Esophagus squamous epithelium (tissue), 4 donors: ENCODE measurements around the gene VPS4A.

Experiments
- CTCF ChIP-seq, 6 experiments: fragments of 450-650 bp in 4 of 6; fragments of 200-600 bp in 2 of 6; sonication (generic) in 2 of 6; IDR thresholded peaks; one replicate each; pipeline ENCODE4 v1.5.1; 2016 to 2019; ENCODE audit warnings: antibody characterized with exemption in 6 of 6, mild to moderate bottlenecking in 4 of 6, moderate library complexity in 4 of 6
- POLR2A ChIP-seq, 4 donors: fragments of 450-650 bp; IDR thresholded peaks; one replicate each; pipeline ENCODE4 v1.6.1; 2017; ENCODE audit warnings: antibody characterized with exemption in 4 of 4, mild to moderate bottlenecking in 4 of 4, moderate library complexity in 3 of 4

DNA sequence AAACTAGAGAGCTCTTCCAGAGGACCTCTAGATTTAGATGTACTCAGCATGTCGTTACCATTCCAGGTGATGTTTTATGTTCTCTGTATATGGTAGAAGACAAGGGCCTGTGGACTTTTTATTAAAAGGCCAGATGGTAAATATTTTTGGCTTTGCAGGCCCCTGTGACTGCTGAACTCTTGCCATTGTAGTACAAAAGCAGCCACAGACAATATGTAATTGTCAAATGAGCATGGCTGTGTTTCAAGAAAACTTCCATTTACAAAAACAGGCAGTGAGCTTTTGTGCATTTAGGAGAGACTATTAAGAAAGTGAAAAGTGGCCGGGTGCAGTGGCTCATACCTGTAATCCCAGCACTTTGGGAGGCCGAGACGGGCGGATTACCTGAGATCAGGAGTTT, 33.0 kb downstream of the VPS4A start:
- TF ChIP-seq POLR2A (IDR thresholded peaks at IDR 0.05): no peak
- TF ChIP-seq CTCF (IDR thresholded peaks at IDR 0.05): no peak
